H9 (cell line): ENCODE measurements around the gene HCN4. TPM values are rescaled to one million over a fixed set of nuclear protein-coding genes. Genes with fewer than 3 reads are reported as not detected.

Experiments used
- DNase-seq: peaks from one replicate; pipeline ENCODE4 v3.0.0-alpha.2; 2017
- H2AFZ ChIP-seq: one replicate; pipeline ENCODE4 v1.6.1; 2013; ENCODE audit warnings: mild to moderate bottlenecking, low read length, control low read depth, moderate library complexity
- H2AK5ac ChIP-seq: 2 replicates; pipeline ENCODE4 v1.6.1; 2013; ENCODE audit warnings: low read length, control low read depth, mixed read lengths; ENCODE audit not compliant: insufficient read length
- H2BK120ac ChIP-seq: one replicate; pipeline ENCODE4 v1.6.1; 2013; ENCODE audit warnings: low read depth, mild to moderate bottlenecking, low read length, control low read depth, inconsistent platforms; ENCODE audit not compliant: poor library complexity, severe bottlenecking
- H2BK12ac ChIP-seq: 2 replicates; pipeline ENCODE4 v1.6.1; 2013; ENCODE audit warnings: low read length, control low read depth, mixed read lengths, low read depth; ENCODE audit not compliant: insufficient read length
- H2BK15ac ChIP-seq: 2 replicates; pipeline ENCODE4 v1.6.1; 2013; ENCODE audit warnings: low read depth, low read length, control low read depth
- H2BK20ac ChIP-seq: one replicate; pipeline ENCODE4 v1.6.1; 2013; ENCODE audit warnings: low read depth, mild to moderate bottlenecking, low read length, control low read depth, inconsistent platforms; ENCODE audit not compliant: poor library complexity, severe bottlenecking
- H2BK5ac ChIP-seq: 2 replicates; pipeline ENCODE4 v1.6.1; 2013; ENCODE audit warnings: low read length, control low read depth, mixed read lengths; ENCODE audit not compliant: insufficient read length
- H3K14ac ChIP-seq: 2 replicates; pipeline ENCODE4 v1.6.1; 2013; ENCODE audit warnings: low read length, control low read depth; ENCODE audit not compliant: insufficient read depth
- H3K18ac ChIP-seq: 2 replicates; pipeline ENCODE4 v1.6.1; 2013; ENCODE audit warnings: low read depth, mild to moderate bottlenecking, mixed read lengths, low read length, control low read depth; ENCODE audit not compliant: insufficient read length
- H3K23ac ChIP-seq: 2 replicates; pipeline ENCODE4 v1.6.1; 2013; ENCODE audit warnings: low read length, control low read depth, mixed read lengths, low read depth; ENCODE audit not compliant: insufficient read length
- H3K23me2 ChIP-seq: 2 replicates; pipeline ENCODE4 v1.6.1; 2013; ENCODE audit warnings: low read depth, mild to moderate bottlenecking, mixed read lengths, low read length, control low read depth; ENCODE audit not compliant: insufficient read length, poor library complexity, severe bottlenecking
- H3K27ac ChIP-seq: 2 replicates; pipeline ENCODE4 v1.5.1; 2013; ENCODE audit warnings: low read length, control low read depth, mixed read lengths, low read depth; ENCODE audit not compliant: insufficient read length
- H3K27me3 ChIP-seq: 2 replicates; pipeline ENCODE4 v1.6.1; 2013; ENCODE audit warnings: low read length, control low read depth, inconsistent platforms; ENCODE audit not compliant: insufficient read depth
- H3K4ac ChIP-seq: 2 replicates; pipeline ENCODE4 v1.6.1; 2013; ENCODE audit warnings: low read depth, mild to moderate bottlenecking, control low read depth, inconsistent platforms, low read length, moderate library complexity
- H3K4me1 ChIP-seq: 2 replicates; pipeline ENCODE4 v1.6.1; 2013; ENCODE audit warnings: low read length, control low read depth, inconsistent platforms; ENCODE audit not compliant: insufficient read depth
- H3K4me2 ChIP-seq: 2 replicates; pipeline ENCODE4 v1.6.1; 2013; ENCODE audit warnings: low read length, control low read depth, mixed read lengths; ENCODE audit not compliant: insufficient read length, insufficient read depth
- H3K56ac ChIP-seq: 2 replicates; pipeline ENCODE4 v1.6.1; 2013; ENCODE audit warnings: low read depth, mild to moderate bottlenecking, mixed read lengths, low read length, control low read depth; ENCODE audit not compliant: insufficient read length
- H3K79me1 ChIP-seq: 2 replicates; pipeline ENCODE4 v1.6.1; 2013; ENCODE audit warnings: low read depth, mild to moderate bottlenecking, moderate library complexity, low read length, control low read depth, inconsistent platforms; ENCODE audit not compliant: insufficient read depth, poor library complexity, severe bottlenecking
- H3K79me2 ChIP-seq: 2 replicates; pipeline ENCODE4 v1.6.1; 2013; ENCODE audit warnings: low read length, control low read depth, inconsistent platforms; ENCODE audit not compliant: insufficient read depth
- H3K9ac ChIP-seq: 2 replicates; pipeline ENCODE4 v1.6.1; 2013; ENCODE audit warnings: low read length, control low read depth, mixed read lengths; ENCODE audit not compliant: insufficient read length; ENCODE audit errors: extremely low read depth
- H3K9me3 ChIP-seq: one replicate; pipeline ENCODE4 v1.6.1; 2013; ENCODE audit warnings: low read depth, low read length, inconsistent platforms; ENCODE audit not compliant: control insufficient read depth
- H3T11ph ChIP-seq: one replicate; pipeline ENCODE4 v1.6.1; 2013; ENCODE audit warnings: mild to moderate bottlenecking, low read length, control low read depth, inconsistent platforms
- H4K20me1 ChIP-seq: one replicate; pipeline ENCODE4 v1.6.1; 2013; ENCODE audit not compliant: control insufficient read depth, insufficient read length, insufficient read depth
- H4K5ac ChIP-seq: 2 replicates; pipeline ENCODE4 v1.6.1; 2013; ENCODE audit warnings: low read depth, mild to moderate bottlenecking, mixed read lengths, low read length, control low read depth; ENCODE audit not compliant: insufficient read length
- H4K8ac ChIP-seq: replicated peaks from 2 replicates; pipeline ENCODE4 v1.6.1; 2013; ENCODE audit warnings: low read length, control low read depth, mixed read lengths, low read depth; ENCODE audit not compliant: insufficient read length
- H4K91ac ChIP-seq: 2 replicates; pipeline ENCODE4 v1.6.1; 2013; ENCODE audit warnings: low read depth, mild to moderate bottlenecking, moderate library complexity, mixed read lengths, low read length, control low read depth; ENCODE audit not compliant: insufficient read length
- H3K27ac Mint-ChIP-seq, 3 experiments: 2 replicates in 2 of 3; 3 replicates in 1 of 3; pipeline ENCODE4 v1.8.0; 2020 to 2021; ENCODE audit warnings: mixed read lengths in 3 of 3, mild to moderate bottlenecking in 1 of 3, moderate library complexity in 1 of 3
- H3K27me3 Mint-ChIP-seq: 2 replicates; pipeline ENCODE4 v1.8.0; 2021; ENCODE audit warnings: low read depth, mild to moderate bottlenecking, moderate library complexity, mixed read lengths
- H3K36me3 Mint-ChIP-seq, 3 experiments: 2 replicates in 2 of 3; 3 replicates in 1 of 3; pipeline ENCODE4 v1.8.0; 2020 to 2021; ENCODE audit warnings: low read depth in 3 of 3, mixed read lengths in 3 of 3; ENCODE audit not compliant: insufficient read depth in 1 of 3
- H3K4me1 Mint-ChIP-seq, 2 experiments: 2 replicates each; pipeline ENCODE4 v1.8.0; 2020; ENCODE audit warnings: mixed read lengths in 2 of 2
- H3K4me3 Mint-ChIP-seq, 2 experiments: 2 replicates in 1 of 2; 3 replicates in 1 of 2; pipeline ENCODE4 v1.8.0; 2020 to 2021; ENCODE audit warnings: mild to moderate bottlenecking in 2 of 2, mixed read lengths in 2 of 2, moderate library complexity in 1 of 2
- H3K9me3 Mint-ChIP-seq, 2 experiments: 2 replicates in 1 of 2; 3 replicates in 1 of 2; pipeline ENCODE4 v1.8.0; 2020; ENCODE audit warnings: mild to moderate bottlenecking in 2 of 2, mixed read lengths in 2 of 2, moderate library complexity in 1 of 2
- CTCF ChIP-seq: fragments of 200-600 bp; sonication (generic); conservative IDR thresholded peaks from 3 replicates; pipeline ENCODE4 v1.8.0; 2021; ENCODE audit warnings: antibody characterized with exemption, mild to moderate bottlenecking
- WGBS: extraction: QIAGEN DNeasy Blood & Tissue Kit; methylation state at CpG from one replicate; pipeline ENCODE4 v1.1.7; 2013; ENCODE audit warnings: missing lambda C conversion rate, low lambda C conversion rate, mixed read lengths; ENCODE audit not compliant: insufficient read length; ENCODE audit errors: extremely low coverage; 5-methylcytosine and 5-hydroxymethylcytosine counted together
- total RNA-seq: library from RNA; stranded (reverse); gene quantifications from 2 replicates; pipeline ENCODE4 v1.2.1, GENCODE V29; 2021

Gene HCN4
- total RNA-seq, 1 experiment from 2014 or later: 10.5 TPM

- no peaks in the 10 kb centered on the region for H4K20me1 ChIP-seq
- H3T11ph ChIP-seq: no peak overlapping the region
- no peak overlapping the region for H3K9ac ChIP-seq
- no peak overlapping the region for H4K5ac ChIP-seq
- no peak for DNase-seq
- peak overlapping the region in 1 of 2 experiments; percentile 34; a peak in 1 of 5 replicates for H3K4me3 Mint-ChIP-seq
- H4K8ac ChIP-seq: no peak overlapping the region
- no peaks in the 10 kb centered on the region; the same call in 1 of the 2 replicates for H3K27me3 ChIP-seq
- no peak for TF ChIP-seq CTCF
- no peaks in the 10 kb centered on the region for H3K79me1 ChIP-seq
- H3K14ac ChIP-seq: no peak overlapping the region
- no peak overlapping the region for H3K27ac ChIP-seq
- peaks cover 20% of the 10 kb centered on the region for H3K27me3 Mint-ChIP-seq
- H3K27ac Mint-ChIP-seq: no peak overlapping the region; a peak in 2 of 7 replicates
- H3K56ac ChIP-seq: no peak overlapping the region
- no peaks in the 10 kb centered on the region for H3K9me3 Mint-ChIP-seq
- H3K79me2 ChIP-seq: peaks cover 3% of the 10 kb centered on the region; the same call in 1 of the 2 replicates
- no peaks in the 10 kb centered on the region for H3K9me3 ChIP-seq
- H4K91ac ChIP-seq: no peak overlapping the region
- no peak overlapping the region for H2AFZ ChIP-seq
- no peak overlapping the region for H2BK5ac ChIP-seq
- H3K4me1 ChIP-seq: peaks cover 7% of the 10 kb centered on the region; the same call in 1 of the 2 replicates
- no CpG with 5 or more reads among the region's 3 CpGs for WGBS
- H3K18ac ChIP-seq: no peak overlapping the region
- H3K23me2 ChIP-seq: peaks cover 19% of the 10 kb centered on the region
- no peak overlapping the region for H2BK15ac ChIP-seq
- H2BK120ac ChIP-seq: no peak overlapping the region
- H2BK12ac ChIP-seq: no peak overlapping the region
- H3K4me2 ChIP-seq: no peak overlapping the region
- peaks cover 40 to 54% of the 10 kb centered on the region in 2 experiments for H3K4me1 Mint-ChIP-seq
- H2BK20ac ChIP-seq: no peak overlapping the region
- no peak overlapping the region for H3K4ac ChIP-seq
- H3K23ac ChIP-seq: no peak overlapping the region
- H3K36me3 Mint-ChIP-seq: peaks cover 0 to 6% (median 0%) of the 10 kb centered on the region in 3 experiments; a peak in 3 of 7 replicates
- H2AK5ac ChIP-seq: no peak overlapping the region
These were observed 4.7 kb downstream of the HCN4 start for GRCh38 chr15:73364070-73364469.
